K562 (cell line): ENCODE results near the gene SMAD3. TPM values are rescaled to one million over a fixed set of nuclear protein-coding genes. Genes with fewer than 3 reads are reported as not detected.

Experiments used
- BRCA1 ChIP-seq, 2 experiments: fragments of 450-650 bp in 1 of 2; sonication (generic) in 1 of 2; formaldehyde crosslinking in 1 of 2; IDR thresholded peaks; 2 replicates each; pipeline versions ENCODE4 v1.5.0 to v1.6.1; 2017 to 2020; ENCODE audit warnings: mild to moderate bottlenecking in 1 of 2, missing genetic modification reagents in 1 of 2
- CHCHD3 ChIP-seq: fragments of 250-450 bp; sonication (Bioruptor Pico); IDR thresholded peaks from 2 replicates; pipeline ENCODE4 v2.1.2; 2022; ENCODE audit warnings: mild to moderate bottlenecking
- NFIC ChIP-seq: fragments of 450-650 bp; IDR thresholded peaks from 2 replicates; pipeline ENCODE4 v1.6.1; 2017; ENCODE audit warnings: mild to moderate bottlenecking, inconsistent platforms
- polyA plus RNA-seq, 8 experiments: library from polyadenylated mRNA; depleted of rRNA in 4 of 8; stranded (reverse) in 5 of 8; unstranded in 3 of 8; fragments of >200 nt; fragmentation: Nextera tagmentation in 2 of 8; fragmentation: Illumina TruSeq in 1 of 8; extraction: Ambion mirVana in 2 of 8; extraction: Trizol in 1 of 8; gene quantifications; 2 replicates each; pipeline versions ENCODE4 v1.2.1 to v1.2.3, GENCODE V29; 2011 to 2014; ENCODE audit warnings: inconsistent platforms in 1 of 8, missing spikeins in 1 of 8
- total RNA-seq, 7 experiments: library from RNA; depleted of rRNA in 6 of 7; stranded (reverse); fragments of >200 nt in 6 of 7; fragmentation: Illumina TruSeq in 2 of 7; extraction: Trizol in 2 of 7; gene quantifications; 2 replicates each; pipeline versions ENCODE4 v1.2.1 to v1.2.3, GENCODE V29; 2011 to 2021; ENCODE audit warnings: low replicate concordance in 1 of 7
- TF ChIP-seq, protein P1 (sequence below): fragments of 450-650 bp; IDR thresholded peaks from 2 replicates; pipeline ENCODE4 v1.6.1; 2016; ENCODE audit warnings: low read depth
- TF ChIP-seq, protein P2 (sequence below): sonication (generic); formaldehyde crosslinking; IDR thresholded peaks from 2 replicates; pipeline ENCODE4 v1.8.1; 2023; ENCODE audit warnings: missing genetic modification reagents, mild to moderate bottlenecking, borderline replicate concordance

The SMAD3 gene
- total and polyA plus RNA-seq, 9 of the 15 experiments (the other 6 are each of a cell fraction or from before 2014, with no cell fraction given): 4.3 to 39.2 (median 11.1) TPM

DNA sequence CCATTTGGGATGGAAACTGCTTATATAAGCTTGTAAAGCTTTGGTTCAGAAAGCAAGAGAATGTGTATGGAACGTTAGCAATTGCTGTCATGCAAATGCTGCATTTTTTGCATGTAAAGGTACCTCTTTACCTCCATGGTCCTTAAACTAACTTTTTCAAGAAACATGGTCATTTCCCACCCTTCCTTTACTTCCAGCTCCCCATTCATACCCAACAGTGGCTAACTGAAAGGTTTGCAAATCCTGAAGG is 84.3 kb downstream of the SMAD3 start (continued):
- TF ChIP-seq, protein P1, sequence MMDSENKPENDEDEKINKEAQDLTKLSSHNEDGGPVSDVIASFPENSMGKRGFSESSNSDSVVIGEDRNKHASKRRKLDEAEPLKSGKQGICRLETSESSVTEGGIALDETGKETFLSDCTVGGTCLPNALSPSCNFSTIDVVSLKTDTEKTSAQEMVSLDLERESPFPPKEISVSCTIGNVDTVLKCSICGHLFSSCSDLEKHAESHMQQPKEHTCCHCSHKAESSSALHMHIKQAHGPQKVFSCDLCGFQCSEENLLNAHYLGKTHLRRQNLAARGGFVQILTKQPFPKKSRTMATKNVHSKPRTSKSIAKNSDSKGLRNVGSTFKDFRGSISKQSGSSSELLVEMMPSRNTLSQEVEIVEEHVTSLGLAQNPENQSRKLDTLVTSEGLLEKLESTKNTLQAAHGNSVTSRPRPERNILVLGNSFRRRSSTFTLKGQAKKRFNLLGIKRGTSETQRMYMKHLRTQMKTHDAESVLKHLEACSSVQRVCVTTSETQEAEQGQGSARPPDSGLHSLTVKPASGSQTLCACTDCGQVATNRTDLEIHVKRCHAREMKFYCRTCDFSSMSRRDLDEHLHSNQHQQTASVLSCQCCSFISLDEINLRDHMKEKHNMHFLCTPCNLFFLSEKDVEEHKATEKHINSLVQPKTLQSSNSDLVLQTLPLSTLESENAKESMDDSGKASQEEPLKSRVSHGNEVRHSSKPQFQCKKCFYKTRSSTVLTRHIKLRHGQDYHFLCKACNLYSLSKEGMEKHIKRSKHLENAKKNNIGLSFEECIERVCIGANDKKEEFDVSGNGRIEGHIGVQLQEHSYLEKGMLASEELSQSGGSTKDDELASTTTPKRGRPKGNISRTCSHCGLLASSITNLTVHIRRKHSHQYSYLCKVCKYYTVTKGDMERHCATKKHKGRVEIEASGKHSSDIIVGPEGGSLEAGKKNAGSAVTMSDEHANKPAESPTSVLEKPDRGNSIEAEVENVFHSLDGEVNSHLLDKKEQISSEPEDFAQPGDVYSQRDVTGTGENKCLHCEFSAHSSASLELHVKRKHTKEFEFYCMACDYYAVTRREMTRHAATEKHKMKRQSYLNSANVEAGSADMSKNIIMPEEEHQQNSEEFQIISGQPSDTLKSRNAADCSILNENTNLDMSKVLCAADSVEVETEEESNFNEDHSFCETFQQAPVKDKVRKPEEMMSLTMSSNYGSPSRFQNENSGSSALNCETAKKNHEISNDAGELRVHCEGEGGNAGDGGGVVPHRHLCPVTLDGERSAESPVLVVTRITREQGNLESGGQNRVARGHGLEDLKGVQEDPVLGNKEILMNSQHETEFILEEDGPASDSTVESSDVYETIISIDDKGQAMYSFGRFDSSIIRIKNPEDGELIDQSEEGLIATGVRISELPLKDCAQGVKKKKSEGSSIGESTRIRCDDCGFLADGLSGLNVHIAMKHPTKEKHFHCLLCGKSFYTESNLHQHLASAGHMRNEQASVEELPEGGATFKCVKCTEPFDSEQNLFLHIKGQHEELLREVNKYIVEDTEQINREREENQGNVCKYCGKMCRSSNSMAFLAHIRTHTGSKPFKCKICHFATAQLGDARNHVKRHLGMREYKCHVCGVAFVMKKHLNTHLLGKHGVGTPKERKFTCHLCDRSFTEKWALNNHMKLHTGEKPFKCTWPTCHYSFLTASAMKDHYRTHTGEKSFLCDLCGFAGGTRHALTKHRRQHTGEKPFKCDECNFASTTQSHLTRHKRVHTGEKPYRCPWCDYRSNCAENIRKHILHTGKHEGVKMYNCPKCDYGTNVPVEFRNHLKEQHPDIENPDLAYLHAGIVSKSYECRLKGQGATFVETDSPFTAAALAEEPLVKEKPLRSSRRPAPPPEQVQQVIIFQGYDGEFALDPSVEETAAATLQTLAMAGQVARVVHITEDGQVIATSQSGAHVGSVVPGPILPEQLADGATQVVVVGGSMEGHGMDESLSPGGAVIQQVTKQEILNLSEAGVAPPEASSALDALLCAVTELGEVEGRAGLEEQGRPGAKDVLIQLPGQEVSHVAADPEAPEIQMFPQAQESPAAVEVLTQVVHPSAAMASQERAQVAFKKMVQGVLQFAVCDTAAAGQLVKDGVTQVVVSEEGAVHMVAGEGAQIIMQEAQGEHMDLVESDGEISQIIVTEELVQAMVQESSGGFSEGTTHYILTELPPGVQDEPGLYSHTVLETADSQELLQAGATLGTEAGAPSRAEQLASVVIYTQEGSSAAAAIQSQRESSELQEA: no peak
- TF ChIP-seq BRCA1 (IDR thresholded peaks at IDR 0.05) (no peak), BRCA1 (CRISPR knock-in tag; IDR thresholded peaks at IDR 0.05) (no peak), CHCHD3 (no peak), NFIC (no peak)
- TF ChIP-seq, protein P2, sequence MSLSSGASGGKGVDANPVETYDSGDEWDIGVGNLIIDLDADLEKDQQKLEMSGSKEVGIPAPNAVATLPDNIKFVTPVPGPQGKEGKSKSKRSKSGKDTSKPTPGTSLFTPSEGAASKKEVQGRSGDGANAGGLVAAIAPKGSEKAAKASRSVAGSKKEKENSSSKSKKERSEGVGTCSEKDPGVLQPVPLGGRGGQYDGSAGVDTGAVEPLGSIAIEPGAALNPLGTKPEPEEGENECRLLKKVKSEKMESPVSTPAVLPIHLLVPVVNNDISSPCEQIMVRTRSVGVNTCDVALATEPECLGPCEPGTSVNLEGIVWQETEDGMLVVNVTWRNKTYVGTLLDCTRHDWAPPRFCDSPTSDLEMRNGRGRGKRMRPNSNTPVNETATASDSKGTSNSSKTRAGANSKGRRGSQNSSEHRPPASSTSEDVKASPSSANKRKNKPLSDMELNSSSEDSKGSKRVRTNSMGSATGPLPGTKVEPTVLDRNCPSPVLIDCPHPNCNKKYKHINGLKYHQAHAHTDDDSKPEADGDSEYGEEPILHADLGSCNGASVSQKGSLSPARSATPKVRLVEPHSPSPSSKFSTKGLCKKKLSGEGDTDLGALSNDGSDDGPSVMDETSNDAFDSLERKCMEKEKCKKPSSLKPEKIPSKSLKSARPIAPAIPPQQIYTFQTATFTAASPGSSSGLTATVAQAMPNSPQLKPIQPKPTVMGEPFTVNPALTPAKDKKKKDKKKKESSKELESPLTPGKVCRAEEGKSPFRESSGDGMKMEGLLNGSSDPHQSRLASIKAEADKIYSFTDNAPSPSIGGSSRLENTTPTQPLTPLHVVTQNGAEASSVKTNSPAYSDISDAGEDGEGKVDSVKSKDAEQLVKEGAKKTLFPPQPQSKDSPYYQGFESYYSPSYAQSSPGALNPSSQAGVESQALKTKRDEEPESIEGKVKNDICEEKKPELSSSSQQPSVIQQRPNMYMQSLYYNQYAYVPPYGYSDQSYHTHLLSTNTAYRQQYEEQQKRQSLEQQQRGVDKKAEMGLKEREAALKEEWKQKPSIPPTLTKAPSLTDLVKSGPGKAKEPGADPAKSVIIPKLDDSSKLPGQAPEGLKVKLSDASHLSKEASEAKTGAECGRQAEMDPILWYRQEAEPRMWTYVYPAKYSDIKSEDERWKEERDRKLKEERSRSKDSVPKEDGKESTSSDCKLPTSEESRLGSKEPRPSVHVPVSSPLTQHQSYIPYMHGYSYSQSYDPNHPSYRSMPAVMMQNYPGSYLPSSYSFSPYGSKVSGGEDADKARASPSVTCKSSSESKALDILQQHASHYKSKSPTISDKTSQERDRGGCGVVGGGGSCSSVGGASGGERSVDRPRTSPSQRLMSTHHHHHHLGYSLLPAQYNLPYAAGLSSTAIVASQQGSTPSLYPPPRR (CRISPR knock-in tag): no peak
